Neural cell (in vitro differentiated cells): ENCODE results near the gene KBTBD7. TPM values are rescaled to one million over a fixed set of nuclear protein-coding genes. Genes with fewer than 3 reads are reported as not detected.

Source experiments
- H2AFZ ChIP-seq: fragments of 200-600, 300-800 bp; sonication (generic), shearing (Covaris generic); 2 replicates; pipeline ENCODE4 v1.6.0; 2014; ENCODE audit warnings: low read depth, mild to moderate bottlenecking, antibody characterized with exemption, low read length, moderate library complexity
- H3F3A ChIP-seq: fragments of 200-600 bp; shearing (Covaris generic); 2 replicates; pipeline ENCODE4 v1.6.1; 2016; ENCODE audit warnings: mild to moderate bottlenecking, moderate library complexity, mixed read lengths, antibody characterized with exemption, low read length; ENCODE audit not compliant: insufficient read depth, poor library complexity, severe bottlenecking
- H3K27ac ChIP-seq: fragments of 200-600, 300-800 bp; sonication (generic), shearing (Covaris generic); 2 replicates; pipeline ENCODE4 v1.5.1; 2014; ENCODE audit warnings: mild to moderate bottlenecking, low read length, moderate library complexity
- H3K27me3 ChIP-seq: fragments of 300-800, 200-600 bp; sonication (generic), shearing (Covaris generic); 2 replicates; pipeline ENCODE4 v1.6.0; 2014; ENCODE audit warnings: mild to moderate bottlenecking, low read depth, low read length, moderate library complexity; ENCODE audit not compliant: insufficient read depth
- H3K36me3 ChIP-seq: fragments of 300-800, 200-600 bp; sonication (generic), shearing (Covaris generic); 2 replicates; pipeline ENCODE4 v1.5.1; 2014; ENCODE audit warnings: mild to moderate bottlenecking, antibody characterized with exemption, low read length, moderate library complexity; ENCODE audit not compliant: insufficient read depth
- H3K4me2 ChIP-seq: fragments of 300-800, 200-600 bp; sonication (generic), shearing (Covaris generic); 2 replicates; pipeline ENCODE4 v1.6.0; 2014; ENCODE audit warnings: mild to moderate bottlenecking, low read length
- H3K4me3 ChIP-seq: fragments of 300-800, 200-600 bp; sonication (generic), shearing (Covaris generic); 2 replicates; pipeline ENCODE4 v1.5.1; 2014; ENCODE audit warnings: mild to moderate bottlenecking, low read length, moderate library complexity
- H3K79me2 ChIP-seq: fragments of 200-600 bp; shearing (Covaris generic); replicated peaks from 2 replicates; pipeline ENCODE4 v1.6.0; 2014; ENCODE audit warnings: mild to moderate bottlenecking, low read length, moderate library complexity; ENCODE audit not compliant: insufficient read depth
- H3K9ac ChIP-seq: fragments of 300-800, 200-600 bp; sonication (generic), shearing (Covaris generic); 2 replicates; pipeline ENCODE4 v1.6.1; 2016; ENCODE audit warnings: mild to moderate bottlenecking, low read length, mixed read lengths
- H3K9me2 ChIP-seq: fragments of 200-600 bp; shearing (Covaris generic); 2 replicates; pipeline ENCODE4 v1.6.1; 2016; ENCODE audit warnings: mild to moderate bottlenecking, low read length, mixed read lengths; ENCODE audit not compliant: insufficient read depth
- H3K9me3 ChIP-seq: fragments of 200-600, 300-800 bp; sonication (generic), shearing (Covaris generic); 2 replicates; pipeline ENCODE4 v1.6.1; 2016; ENCODE audit warnings: mild to moderate bottlenecking, mixed run types, low read length, moderate library complexity, mixed read lengths
- H4K20me1 ChIP-seq: fragments of 200-600 bp; shearing (Covaris generic); 2 replicates; pipeline ENCODE4 v1.6.1; 2016; ENCODE audit warnings: mild to moderate bottlenecking, mixed run types; ENCODE audit not compliant: insufficient read depth
- CTCF ChIP-seq: fragments of 450-650 bp; IDR thresholded peaks from 2 replicates; pipeline ENCODE4 v1.5.1; 2014; ENCODE audit warnings: antibody characterized with exemption, mild to moderate bottlenecking, moderate library complexity; ENCODE audit not compliant: poor library complexity, severe bottlenecking
- EP300 ChIP-seq: fragments of 450-650 bp; conservative IDR thresholded peaks from 2 replicates; pipeline ENCODE4 v1.6.1; 2014; ENCODE audit warnings: antibody characterized with exemption, mild to moderate bottlenecking, moderate library complexity; ENCODE audit not compliant: poor library complexity, severe bottlenecking
- EZH2 ChIP-seq: fragments of 200-600, 300-800 bp; shearing (Covaris generic), sonication (generic); IDR thresholded peaks from 2 replicates; pipeline ENCODE4 v1.6.1; 2014; ENCODE audit warnings: antibody characterized with exemption, low read length, borderline replicate concordance, mild to moderate bottlenecking; ENCODE audit not compliant: insufficient read depth, poor library complexity, severe bottlenecking
- MXI1 ChIP-seq: fragments of 450-650 bp; conservative IDR thresholded peaks from 2 replicates; pipeline ENCODE4 v1.6.1; 2014; ENCODE audit warnings: antibody characterized with exemption, mild to moderate bottlenecking; ENCODE audit not compliant: poor library complexity, severe bottlenecking
- POLR2AphosphoS5 ChIP-seq: IDR thresholded peaks from 2 replicates; pipeline ENCODE4 v1.6.1; 2012
- RAD21 ChIP-seq: fragments of 450-650 bp; conservative IDR thresholded peaks from 2 replicates; pipeline ENCODE4 v1.6.1; 2014; ENCODE audit warnings: antibody characterized with exemption, mild to moderate bottlenecking, moderate library complexity
- REST ChIP-seq: IDR thresholded peaks from 2 replicates; pipeline ENCODE4 v1.6.1; 2012; ENCODE audit warnings: borderline replicate concordance
- SMC3 ChIP-seq: fragments of 450-650 bp; conservative IDR thresholded peaks from 2 replicates; pipeline ENCODE4 v1.6.1; 2014; ENCODE audit warnings: antibody characterized with exemption, mild to moderate bottlenecking, moderate library complexity; ENCODE audit not compliant: poor library complexity
- TAF1 ChIP-seq: IDR thresholded peaks from 2 replicates; pipeline ENCODE4 v1.6.1; 2012; ENCODE audit warnings: low read depth
- polyA plus RNA-seq: library from polyadenylated mRNA; depleted of rRNA; stranded (reverse); fragments of >200 nt; gene quantifications from 2 replicates; pipeline ENCODE4 v1.2.3, GENCODE V29; 2014

KBTBD7 gene
- polyA plus RNA-seq, 1 donor from 2014 or later: 28.0 TPM

- no peaks in the 10 kb centered on the region for H3K27me3 ChIP-seq
- H3K9me3 ChIP-seq: no peaks in the 10 kb centered on the region
- no peak overlapping the region for H3K4me2 ChIP-seq
- no peak overlapping the region for H2AFZ ChIP-seq
- H3K27ac ChIP-seq: no peak overlapping the region
- no peaks in the 10 kb centered on the region for H3K9me2 ChIP-seq
- H3K36me3 ChIP-seq: no peaks in the 10 kb centered on the region
- no peak for TF ChIP-seq TAF1
- no peak for TF ChIP-seq SMC3
- no peak for TF ChIP-seq EZH2
- no peak for TF ChIP-seq CTCF
- H4K20me1 ChIP-seq: no peaks in the 10 kb centered on the region
- no peak overlapping the region for H3K4me3 ChIP-seq
- no peak overlapping the region for H3K9ac ChIP-seq
- H3K79me2 ChIP-seq: no peaks in the 10 kb centered on the region
- no peaks in the 10 kb centered on the region for H3F3A ChIP-seq
Measured at GRCh38 chr13:41186481-41186880, 7.9 kb downstream of the KBTBD7 start.

GRCh38 chr13:41182231-41182630, 12.1 kb downstream of the KBTBD7 start:
- Histone ChIP-seq H3K9ac (no peak overlapping the region), H3K36me3 (no peaks in the 10 kb centered on the region), H3K27me3 (no peaks in the 10 kb centered on the region), H3K79me2 (no peaks in the 10 kb centered on the region), H3K4me2 (no peak overlapping the region), H4K20me1 (no peaks in the 10 kb centered on the region), H3K27ac (no peak overlapping the region), H3F3A (no peaks in the 10 kb centered on the region), H3K4me3 (no peak overlapping the region), H3K9me2 (no peaks in the 10 kb centered on the region), H3K9me3 (no peaks in the 10 kb centered on the region), H2AFZ (no peak overlapping the region)
- TF ChIP-seq CTCF: no peak
- no peak for TF ChIP-seq TAF1
- TF ChIP-seq REST: no peak
- no peak for TF ChIP-seq MXI1
- TF ChIP-seq POLR2AphosphoS5: no peak
- no peak for TF ChIP-seq EZH2
- TF ChIP-seq RAD21: no peak
- TF ChIP-seq EP300: no peak
- TF ChIP-seq SMC3: no peak
